ENCODE measurements around the gene SSH2. TPM values are rescaled to one million over a fixed set of nuclear protein-coding genes. Genes with fewer than 3 reads are reported as not detected.
A peak's percentile ranks its signal among the peaks of the same experiment; 100 is the strongest.

SSH2 gene
- total and polyA plus RNA-seq, 9 of the 15 experiments (the other 6 are each of a cell fraction or from before 2014, with no cell fraction given) = 3.9 to 16.1 (median 10.2) TPM

DNA sequence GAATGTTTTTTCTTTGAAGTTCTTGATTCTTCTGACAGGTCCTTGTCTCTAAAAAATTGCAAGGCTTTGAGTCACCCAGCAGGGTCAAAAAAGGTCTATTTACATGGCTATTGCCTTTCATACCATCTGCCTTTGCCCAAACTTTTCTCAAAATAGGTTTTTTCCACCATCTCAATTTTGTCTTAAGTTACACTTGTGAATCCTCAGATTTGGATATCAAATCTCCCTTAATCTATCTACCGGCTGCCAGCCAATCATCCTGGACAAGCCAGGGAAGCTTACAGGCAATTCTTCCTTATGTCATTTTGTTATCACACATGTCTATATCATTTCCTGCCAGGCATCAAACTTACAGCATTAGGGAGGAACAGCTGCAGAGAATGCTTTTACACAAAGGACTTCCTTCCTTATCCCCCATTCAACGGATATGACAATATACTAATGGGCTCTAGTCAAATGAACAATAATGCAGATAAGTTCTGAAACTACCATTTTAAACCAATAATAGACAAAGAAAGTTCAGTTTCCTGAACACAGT lies 203.2 kb downstream of the SSH2 start (continued):
- TF ChIP-seq, protein P1, sequence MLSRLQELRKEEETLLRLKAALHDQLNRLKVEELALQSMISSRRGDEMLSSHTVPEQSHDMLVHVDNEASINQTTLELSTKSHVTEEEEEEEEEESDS (CRISPR knock-in tag; IDR thresholded peaks at IDR 0.05) = no peak
- TF ChIP-seq, protein P2, sequence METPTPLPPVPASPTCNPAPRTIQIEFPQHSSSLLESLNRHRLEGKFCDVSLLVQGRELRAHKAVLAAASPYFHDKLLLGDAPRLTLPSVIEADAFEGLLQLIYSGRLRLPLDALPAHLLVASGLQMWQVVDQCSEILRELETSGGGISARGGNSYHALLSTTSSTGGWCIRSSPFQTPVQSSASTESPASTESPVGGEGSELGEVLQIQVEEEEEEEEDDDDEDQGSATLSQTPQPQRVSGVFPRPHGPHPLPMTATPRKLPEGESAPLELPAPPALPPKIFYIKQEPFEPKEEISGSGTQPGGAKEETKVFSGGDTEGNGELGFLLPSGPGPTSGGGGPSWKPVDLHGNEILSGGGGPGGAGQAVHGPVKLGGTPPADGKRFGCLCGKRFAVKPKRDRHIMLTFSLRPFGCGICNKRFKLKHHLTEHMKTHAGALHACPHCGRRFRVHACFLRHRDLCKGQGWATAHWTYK (CRISPR knock-in tag; IDR thresholded peaks at IDR 0.05) = 0 out of 2 replicates have a peak, but pooled peaks have one; percentile 52
- peak; percentile 80 for TF ChIP-seq ZNF589 (CRISPR knock-in tag; IDR thresholded peaks at IDR 0.05; ENCODE audit: low read depth)
- TF ChIP-seq MCM3 (IDR thresholded peaks at IDR 0.05) = no peak
- TF ChIP-seq, protein P3, sequence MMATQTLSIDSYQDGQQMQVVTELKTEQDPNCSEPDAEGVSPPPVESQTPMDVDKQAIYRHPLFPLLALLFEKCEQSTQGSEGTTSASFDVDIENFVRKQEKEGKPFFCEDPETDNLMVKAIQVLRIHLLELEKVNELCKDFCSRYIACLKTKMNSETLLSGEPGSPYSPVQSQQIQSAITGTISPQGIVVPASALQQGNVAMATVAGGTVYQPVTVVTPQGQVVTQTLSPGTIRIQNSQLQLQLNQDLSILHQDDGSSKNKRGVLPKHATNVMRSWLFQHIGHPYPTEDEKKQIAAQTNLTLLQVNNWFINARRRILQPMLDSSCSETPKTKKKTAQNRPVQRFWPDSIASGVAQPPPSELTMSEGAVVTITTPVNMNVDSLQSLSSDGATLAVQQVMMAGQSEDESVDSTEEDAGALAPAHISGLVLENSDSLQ (IDR thresholded peaks at IDR 0.05) = peak; percentile 88
- TF ChIP-seq ETV1 (tag; conservative IDR thresholded peaks at IDR 0.05; ENCODE audit: low read depth) = peak; percentile 98
- TF ChIP-seq, protein P4, sequence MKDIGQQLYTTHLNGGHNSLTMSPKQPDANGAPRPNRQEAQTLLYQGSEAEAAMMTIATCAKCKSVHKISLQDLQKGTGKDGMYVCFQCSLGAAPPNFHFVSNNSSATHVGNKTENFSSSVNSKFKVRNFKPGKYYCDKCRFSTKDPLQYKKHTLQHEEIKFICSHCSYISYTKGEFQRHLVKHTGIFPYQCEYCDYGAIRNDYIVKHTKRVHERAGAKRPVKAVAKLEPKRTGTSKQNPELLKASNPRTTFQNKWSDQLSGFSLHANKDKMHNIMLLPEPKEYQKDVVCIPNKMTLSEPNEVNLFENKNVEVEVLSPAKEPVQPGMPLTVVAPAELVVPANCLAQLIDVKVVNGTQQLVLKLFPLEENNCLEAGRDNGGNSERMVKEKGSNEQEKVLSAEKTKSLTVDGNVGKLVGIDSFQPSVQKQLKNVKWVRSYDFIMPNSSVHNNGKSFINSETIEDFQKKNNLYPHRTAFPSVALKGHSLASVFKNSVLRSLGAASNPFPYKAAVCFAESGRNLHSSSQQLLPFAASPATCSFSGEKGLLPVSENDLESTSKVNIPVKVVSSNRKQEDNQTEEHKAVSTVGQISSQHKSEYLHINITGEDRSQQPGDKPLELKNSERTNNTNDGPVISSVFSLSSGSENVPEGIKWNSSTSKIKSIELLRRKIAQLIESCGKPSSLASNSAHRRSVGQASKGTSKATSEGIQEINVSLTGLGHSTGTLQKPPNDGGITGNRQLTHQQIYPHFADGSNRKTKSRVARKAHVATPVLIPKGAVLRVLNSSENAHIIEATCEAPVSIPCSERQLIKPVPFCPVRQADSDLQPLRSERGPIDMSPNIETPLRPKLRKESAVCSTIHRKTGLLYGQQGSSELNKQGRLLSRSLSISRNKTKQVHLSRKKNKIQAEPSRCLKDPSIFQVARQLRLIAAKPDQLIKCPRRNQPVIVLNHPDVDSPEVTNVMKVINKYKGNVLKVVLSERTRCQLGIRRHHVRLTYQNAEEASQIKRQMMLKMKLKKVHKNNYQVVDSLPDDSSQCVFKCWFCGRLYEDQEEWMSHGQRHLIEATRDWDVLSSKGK (CRISPR knock-in tag; IDR thresholded peaks at IDR 0.05) = no peak
- TF ChIP-seq USF2 (CRISPR knock-in tag; IDR thresholded peaks at IDR 0.05) = no peak
- no peak for TF ChIP-seq HDAC8 (tag; IDR thresholded peaks at IDR 0.05)
- TF ChIP-seq ETV5 (CRISPR knock-in tag; IDR thresholded peaks at IDR 0.05; ENCODE audit: low read depth) = peak; percentile 85
- TF ChIP-seq CBX2 (IDR thresholded peaks at IDR 0.05; ENCODE audit: insufficient read depth, low read length, poor library complexity, severe bottlenecking) = no peak
